ENCODE results near the gene TNS4. TPM values are rescaled to one million over a fixed set of nuclear protein-coding genes. Genes with fewer than 3 reads are reported as not detected.
A peak's percentile ranks its signal among the peaks of the same experiment; 100 is the strongest.

The TNS4 gene
- total RNA-seq, 1 donor from 2014 or later: not detected

DNA sequence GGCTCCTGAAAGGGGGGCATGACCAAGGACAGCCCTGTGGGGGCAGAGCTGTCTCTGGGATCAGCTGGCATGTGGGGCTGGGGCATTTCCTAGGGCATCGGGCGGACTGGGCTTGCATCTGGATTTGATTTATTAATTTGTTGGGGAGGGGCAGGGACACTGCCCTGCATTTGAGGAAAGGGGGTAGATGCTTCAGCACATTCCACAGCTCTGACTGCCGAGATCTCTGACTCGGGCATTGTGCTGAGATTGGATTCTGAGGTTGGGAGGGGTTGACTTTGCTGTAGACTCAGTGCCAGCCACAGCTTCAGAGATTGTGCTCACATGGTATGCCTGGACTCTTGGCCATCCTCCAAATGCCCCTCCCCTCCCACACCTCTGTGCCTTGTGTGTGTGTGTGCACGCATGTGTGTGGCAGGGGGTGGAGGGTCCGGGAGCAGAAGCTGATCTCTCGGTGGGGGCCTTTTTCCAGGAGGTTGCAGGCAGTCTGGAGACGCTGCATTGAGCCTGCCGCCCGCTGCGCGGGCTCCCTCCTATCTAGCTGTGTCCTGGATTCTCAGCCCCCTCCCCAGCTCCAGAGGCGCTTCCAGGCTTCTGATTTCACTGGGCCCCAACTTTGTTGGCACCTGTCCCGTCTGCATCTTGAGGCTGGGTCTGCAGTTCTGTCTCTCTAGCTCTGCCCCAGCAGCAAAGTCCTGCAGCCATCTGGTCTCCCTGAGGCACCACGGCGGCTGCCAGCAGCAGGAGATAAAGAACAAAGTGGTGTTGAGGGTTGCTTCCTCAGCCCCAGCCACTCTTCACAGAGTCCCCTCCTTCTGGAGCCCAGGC, 43.2 kb downstream of the TNS4 start:
- H3K36me3 Mint-ChIP-seq (ENCODE audit: low read depth): peaks cover 3% of the 10 kb centered on the region
- H3K27ac Mint-ChIP-seq (ENCODE audit: unreplicated experiment): peak overlapping the region; percentile 43
- H3K4me3 Mint-ChIP-seq: no peak overlapping the region
- peaks cover 34% of the 10 kb centered on the region for H3K4me1 Mint-ChIP-seq
- no peaks in the 10 kb centered on the region for H3K9me3 Mint-ChIP-seq
- H3K27me3 Mint-ChIP-seq (ENCODE audit: low read depth): no peaks in the 10 kb centered on the region
- no peak for DNase-seq (ENCODE audit: low read depth, low spot score)
- TF ChIP-seq, protein P1, sequence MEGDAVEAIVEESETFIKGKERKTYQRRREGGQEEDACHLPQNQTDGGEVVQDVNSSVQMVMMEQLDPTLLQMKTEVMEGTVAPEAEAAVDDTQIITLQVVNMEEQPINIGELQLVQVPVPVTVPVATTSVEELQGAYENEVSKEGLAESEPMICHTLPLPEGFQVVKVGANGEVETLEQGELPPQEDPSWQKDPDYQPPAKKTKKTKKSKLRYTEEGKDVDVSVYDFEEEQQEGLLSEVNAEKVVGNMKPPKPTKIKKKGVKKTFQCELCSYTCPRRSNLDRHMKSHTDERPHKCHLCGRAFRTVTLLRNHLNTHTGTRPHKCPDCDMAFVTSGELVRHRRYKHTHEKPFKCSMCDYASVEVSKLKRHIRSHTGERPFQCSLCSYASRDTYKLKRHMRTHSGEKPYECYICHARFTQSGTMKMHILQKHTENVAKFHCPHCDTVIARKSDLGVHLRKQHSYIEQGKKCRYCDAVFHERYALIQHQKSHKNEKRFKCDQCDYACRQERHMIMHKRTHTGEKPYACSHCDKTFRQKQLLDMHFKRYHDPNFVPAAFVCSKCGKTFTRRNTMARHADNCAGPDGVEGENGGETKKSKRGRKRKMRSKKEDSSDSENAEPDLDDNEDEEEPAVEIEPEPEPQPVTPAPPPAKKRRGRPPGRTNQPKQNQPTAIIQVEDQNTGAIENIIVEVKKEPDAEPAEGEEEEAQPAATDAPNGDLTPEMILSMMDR (conservative IDR thresholded peaks at IDR 0.05): no peak

- Mint-ChIP-seq H3K27ac (ENCODE audit: unreplicated experiment) (no peak overlapping the region), H3K4me1 (peaks cover 26% of the 10 kb centered on the region), H3K36me3 (ENCODE audit: low read depth) (peaks cover 3% of the 10 kb centered on the region), H3K9me3 (no peaks in the 10 kb centered on the region), H3K4me3 (no peak overlapping the region), H3K27me3 (ENCODE audit: low read depth) (no peaks in the 10 kb centered on the region)
- DNase-seq (ENCODE audit: low read depth, low spot score): no peak
- TF ChIP-seq, protein P1 (conservative IDR thresholded peaks at IDR 0.05): no peak
These were observed 44.1 kb downstream of the TNS4 start for GRCh38 chr17:40457369-40457768.

DNA sequence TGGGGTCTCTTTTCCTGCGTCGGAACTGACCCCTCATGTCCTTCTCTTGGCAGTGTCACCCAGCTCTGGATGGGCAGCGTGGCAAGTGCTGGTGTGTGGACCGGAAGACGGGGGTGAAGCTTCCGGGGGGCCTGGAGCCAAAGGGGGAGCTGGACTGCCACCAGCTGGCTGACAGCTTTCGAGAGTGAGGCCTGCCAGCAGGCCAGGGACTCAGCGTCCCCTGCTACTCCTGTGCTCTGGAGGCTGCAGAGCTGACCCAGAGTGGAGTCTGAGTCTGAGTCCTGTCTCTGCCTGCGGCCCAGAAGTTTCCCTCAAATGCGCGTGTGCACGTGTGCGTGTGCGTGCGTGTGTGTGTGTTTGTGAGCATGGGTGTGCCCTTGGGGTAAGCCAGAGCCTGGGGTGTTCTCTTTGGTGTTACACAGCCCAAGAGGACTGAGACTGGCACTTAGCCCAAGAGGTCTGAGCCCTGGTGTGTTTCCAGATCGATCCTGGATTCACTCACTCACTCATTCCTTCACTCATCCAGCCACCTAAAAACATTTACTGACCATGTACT, 44.9 kb downstream of the TNS4 start:
- Mint-ChIP-seq H3K36me3 (ENCODE audit: low read depth) (peaks cover 3% of the 10 kb centered on the region), H3K4me3 (no peak overlapping the region), H3K4me1 (peaks cover 17% of the 10 kb centered on the region), H3K27me3 (ENCODE audit: low read depth) (no peaks in the 10 kb centered on the region), H3K27ac (ENCODE audit: unreplicated experiment) (no peak overlapping the region), H3K9me3 (no peaks in the 10 kb centered on the region)
- no peak for DNase-seq (ENCODE audit: low read depth, low spot score)
- TF ChIP-seq, protein P1 (conservative IDR thresholded peaks at IDR 0.05): no peak

DNA sequence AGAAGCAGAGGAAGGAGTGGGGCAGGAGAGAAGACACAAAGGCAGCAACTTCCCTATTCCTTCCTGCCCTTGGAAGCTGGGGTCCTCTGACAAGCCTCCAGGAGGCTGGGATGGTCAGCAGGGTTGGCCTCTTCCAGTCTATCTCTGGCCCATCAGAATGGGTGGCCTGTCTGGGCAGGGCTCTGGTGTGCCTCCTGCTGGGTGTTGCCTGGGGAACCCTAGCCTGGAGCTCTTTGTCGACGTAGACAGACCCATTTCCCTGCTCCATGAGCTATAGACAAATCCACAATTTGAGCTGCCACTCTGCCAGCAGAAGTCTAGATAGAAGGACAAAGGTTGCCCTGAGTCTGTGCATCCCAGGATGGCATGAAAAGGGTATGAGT, 46.8 kb downstream of the TNS4 start:
- TF ChIP-seq, protein P1 (conservative IDR thresholded peaks at IDR 0.05): no peak
- H3K9me3 Mint-ChIP-seq: no peaks in the 10 kb centered on the region
- no peak overlapping the region for H3K27ac Mint-ChIP-seq (ENCODE audit: unreplicated experiment)
- no peak for DNase-seq (ENCODE audit: low read depth, low spot score)
- peaks cover 3% of the 10 kb centered on the region for H3K36me3 Mint-ChIP-seq (ENCODE audit: low read depth)
- H3K4me3 Mint-ChIP-seq: no peak overlapping the region
- no peaks in the 10 kb centered on the region for H3K27me3 Mint-ChIP-seq (ENCODE audit: low read depth)
- peaks cover 9% of the 10 kb centered on the region for H3K4me1 Mint-ChIP-seq

- no peaks in the 10 kb centered on the region for H3K9me3 Mint-ChIP-seq
- peaks cover 6% of the 10 kb centered on the region for H3K4me1 Mint-ChIP-seq
- no peak overlapping the region for H3K4me3 Mint-ChIP-seq
- TF ChIP-seq, protein P1 (conservative IDR thresholded peaks at IDR 0.05): no peak
- no peaks in the 10 kb centered on the region for H3K27me3 Mint-ChIP-seq (ENCODE audit: low read depth)
- H3K36me3 Mint-ChIP-seq (ENCODE audit: low read depth): peaks cover 3% of the 10 kb centered on the region
- DNase-seq (ENCODE audit: low read depth, low spot score): no peak
- no peak overlapping the region for H3K27ac Mint-ChIP-seq (ENCODE audit: unreplicated experiment)
These were observed 47.4 kb downstream of the TNS4 start for GRCh38 chr17:40453881-40454612.
